ENCODE data around the gene PPP1R3G. TPM values are rescaled to one million over a fixed set of nuclear protein-coding genes. Genes with fewer than 3 reads are reported as not detected.
A peak's percentile ranks its signal among the peaks of the same experiment; 100 is the strongest.

Gene PPP1R3G
- total RNA-seq, 4 donors from 2014 or later, result 0.88 to 3.2 (median 2.9) TPM

- H3K4me3 ChIP-seq (ENCODE audit: low read depth, poor library complexity, severe bottlenecking), result no peak overlapping the region
- TF ChIP-seq, protein P1, sequence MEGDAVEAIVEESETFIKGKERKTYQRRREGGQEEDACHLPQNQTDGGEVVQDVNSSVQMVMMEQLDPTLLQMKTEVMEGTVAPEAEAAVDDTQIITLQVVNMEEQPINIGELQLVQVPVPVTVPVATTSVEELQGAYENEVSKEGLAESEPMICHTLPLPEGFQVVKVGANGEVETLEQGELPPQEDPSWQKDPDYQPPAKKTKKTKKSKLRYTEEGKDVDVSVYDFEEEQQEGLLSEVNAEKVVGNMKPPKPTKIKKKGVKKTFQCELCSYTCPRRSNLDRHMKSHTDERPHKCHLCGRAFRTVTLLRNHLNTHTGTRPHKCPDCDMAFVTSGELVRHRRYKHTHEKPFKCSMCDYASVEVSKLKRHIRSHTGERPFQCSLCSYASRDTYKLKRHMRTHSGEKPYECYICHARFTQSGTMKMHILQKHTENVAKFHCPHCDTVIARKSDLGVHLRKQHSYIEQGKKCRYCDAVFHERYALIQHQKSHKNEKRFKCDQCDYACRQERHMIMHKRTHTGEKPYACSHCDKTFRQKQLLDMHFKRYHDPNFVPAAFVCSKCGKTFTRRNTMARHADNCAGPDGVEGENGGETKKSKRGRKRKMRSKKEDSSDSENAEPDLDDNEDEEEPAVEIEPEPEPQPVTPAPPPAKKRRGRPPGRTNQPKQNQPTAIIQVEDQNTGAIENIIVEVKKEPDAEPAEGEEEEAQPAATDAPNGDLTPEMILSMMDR (IDR thresholded peaks at IDR 0.05), result no peak
- no peak for TF ChIP-seq POLR2A (IDR thresholded peaks at IDR 0.05)
- intact Hi-C loops (cut with DNase I; ENCODE audit: low total_unique reads), result no loop called here
- DNase-seq (ENCODE audit: low spot score in 2 of 2), result no peak
- WGBS, 2 donors, result 75 to 89% methylated on average over 7 of the region's 7 CpGs
Observed at GRCh38 chr6:5090603-5091002, 5.5 kb downstream of the PPP1R3G start.

- intact Hi-C loops (cut with DNase I; ENCODE audit: low total_unique reads), result no loop called here
- TF ChIP-seq POLR2A (IDR thresholded peaks at IDR 0.05), result no peak
- TF ChIP-seq, protein P1 (IDR thresholded peaks at IDR 0.05), result no peak
- WGBS, 2 donors, result 84 to 91% methylated on average over 10 of the region's 10 CpGs
- DNase-seq (ENCODE audit: low spot score in 2 of 2), result no peak
- no peak overlapping the region for H3K4me3 ChIP-seq (ENCODE audit: low read depth, poor library complexity, severe bottlenecking)
Observed at GRCh38 chr6:5091210-5092069, 6.3 kb downstream of the PPP1R3G start.

DNA sequence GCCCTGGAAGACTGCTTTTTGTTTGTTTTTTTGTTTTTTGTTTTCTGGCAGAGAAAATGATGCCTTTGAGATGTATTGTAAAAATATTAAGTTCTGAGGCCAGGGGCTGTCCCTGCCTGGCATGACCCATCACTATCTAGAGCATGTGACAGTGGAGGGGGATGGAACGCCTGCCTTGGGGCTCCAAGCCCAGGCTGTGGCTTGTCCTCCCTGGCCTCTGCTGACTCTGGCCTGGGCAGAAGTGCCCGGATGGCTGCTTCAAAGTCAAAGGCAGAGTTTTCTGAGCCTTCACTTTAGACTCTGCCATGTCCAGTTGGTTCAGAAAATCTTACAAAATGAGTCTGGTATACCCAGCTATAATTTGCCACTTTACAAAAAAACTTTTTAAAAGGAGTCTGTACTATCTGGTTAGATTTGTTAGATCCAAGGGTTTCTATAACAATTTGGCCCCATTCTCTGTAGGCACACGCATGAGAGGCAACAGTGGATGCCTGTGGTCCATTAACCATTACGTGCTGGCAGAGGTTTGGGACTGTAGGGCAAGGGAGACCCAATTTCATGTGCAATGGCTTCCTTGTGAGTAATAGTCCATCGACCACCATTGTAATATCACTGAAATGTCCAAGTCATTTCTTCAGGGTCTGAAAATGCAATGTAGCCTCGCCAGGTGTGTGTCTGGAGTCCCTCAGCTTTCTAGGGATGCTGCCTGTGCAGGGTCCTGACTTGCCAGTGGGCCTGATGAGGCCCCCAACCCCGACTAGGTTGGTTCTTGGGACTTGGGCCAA, 8.3 kb downstream of the PPP1R3G start:
- TF ChIP-seq, protein P1 (IDR thresholded peaks at IDR 0.05), result no peak
- TF ChIP-seq POLR2A (IDR thresholded peaks at IDR 0.05), result no peak
- intact Hi-C loops (cut with DNase I; ENCODE audit: low total_unique reads), result no loop called here
- WGBS, 2 donors, result 72 to 80% methylated on average over 7 of the region's 7 CpGs
- no peak overlapping the region for H3K4me3 ChIP-seq (ENCODE audit: low read depth, poor library complexity, severe bottlenecking)
- peak in 1 of 2 donors; percentile 75 for DNase-seq (ENCODE audit: low spot score in 2 of 2)

GRCh38 chr6:5094327-5094726, 9.2 kb downstream of the PPP1R3G start:
- DNase-seq (ENCODE audit: low spot score in 2 of 2), result peak; percentile 29 to 37
- WGBS, 2 donors, result 55 to 61% methylated on average over 3 of the region's 3 CpGs
- intact Hi-C loops (cut with DNase I; ENCODE audit: low total_unique reads), result no loop called here
- H3K4me3 ChIP-seq (ENCODE audit: low read depth, poor library complexity, severe bottlenecking), result no peak overlapping the region
- no peak for TF ChIP-seq POLR2A (IDR thresholded peaks at IDR 0.05)
- TF ChIP-seq, protein P1 (IDR thresholded peaks at IDR 0.05), result no peak

GRCh38 chr6:5095236-5095635, 10.1 kb downstream of the PPP1R3G start:
- no peak for DNase-seq (ENCODE audit: low spot score in 2 of 2)
- no peak for TF ChIP-seq POLR2A (IDR thresholded peaks at IDR 0.05)
- TF ChIP-seq, protein P1 (IDR thresholded peaks at IDR 0.05), result no peak
- no peak overlapping the region for H3K4me3 ChIP-seq (ENCODE audit: low read depth, poor library complexity, severe bottlenecking)
- intact Hi-C loops (cut with DNase I; ENCODE audit: low total_unique reads), result no loop called here
- WGBS, 2 donors, result 64 to 78% methylated on average over 3 of the region's 3 CpGs

All from lower leg skin (tissue), 4 donors.